ENCODE measurements around the gene PARL. TPM values are rescaled to one million over a fixed set of nuclear protein-coding genes. Genes with fewer than 3 reads are reported as not detected.

PARL gene
- total and polyA plus RNA-seq, 10 of the 15 experiments (the other 5 are each of a cell fraction or from before 2014, with no cell fraction given), result 49.7 to 113 (median 77.2) TPM

DNA sequence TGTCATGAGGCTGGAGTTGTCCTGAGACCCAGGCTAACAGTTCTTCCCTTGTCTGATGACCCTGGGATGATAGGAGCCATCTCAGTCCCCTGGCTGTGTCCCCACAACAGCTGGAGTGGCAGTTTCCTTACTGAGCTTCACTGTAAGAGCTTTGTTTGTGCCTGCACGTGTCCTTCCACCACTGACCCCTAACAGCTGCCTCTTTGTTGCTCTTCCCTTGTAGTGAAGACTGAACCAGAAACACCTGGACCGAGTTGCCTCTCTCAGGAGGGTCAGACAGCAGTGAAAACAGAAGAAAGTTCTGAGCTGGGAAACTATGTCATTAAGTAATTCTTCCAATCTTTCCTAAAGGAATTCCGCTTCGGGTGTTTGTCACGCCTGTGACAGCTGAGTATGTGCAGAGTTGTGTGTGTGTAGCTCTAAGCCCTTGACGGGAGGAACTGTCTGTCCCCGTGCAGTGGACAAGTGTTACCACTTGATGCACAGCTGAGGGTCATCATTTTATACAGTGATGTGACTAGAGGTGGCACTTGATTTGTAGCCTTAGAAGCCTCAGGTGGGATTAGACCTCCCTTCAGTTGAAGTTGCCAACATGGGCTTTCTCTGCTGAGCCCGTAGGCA is 84.3 kb downstream of the PARL start (continued):
- TF ChIP-seq ZBTB40 (IDR thresholded peaks at IDR 0.05; ENCODE audit: borderline replicate concordance), result no peak
- TF ChIP-seq, protein P1, sequence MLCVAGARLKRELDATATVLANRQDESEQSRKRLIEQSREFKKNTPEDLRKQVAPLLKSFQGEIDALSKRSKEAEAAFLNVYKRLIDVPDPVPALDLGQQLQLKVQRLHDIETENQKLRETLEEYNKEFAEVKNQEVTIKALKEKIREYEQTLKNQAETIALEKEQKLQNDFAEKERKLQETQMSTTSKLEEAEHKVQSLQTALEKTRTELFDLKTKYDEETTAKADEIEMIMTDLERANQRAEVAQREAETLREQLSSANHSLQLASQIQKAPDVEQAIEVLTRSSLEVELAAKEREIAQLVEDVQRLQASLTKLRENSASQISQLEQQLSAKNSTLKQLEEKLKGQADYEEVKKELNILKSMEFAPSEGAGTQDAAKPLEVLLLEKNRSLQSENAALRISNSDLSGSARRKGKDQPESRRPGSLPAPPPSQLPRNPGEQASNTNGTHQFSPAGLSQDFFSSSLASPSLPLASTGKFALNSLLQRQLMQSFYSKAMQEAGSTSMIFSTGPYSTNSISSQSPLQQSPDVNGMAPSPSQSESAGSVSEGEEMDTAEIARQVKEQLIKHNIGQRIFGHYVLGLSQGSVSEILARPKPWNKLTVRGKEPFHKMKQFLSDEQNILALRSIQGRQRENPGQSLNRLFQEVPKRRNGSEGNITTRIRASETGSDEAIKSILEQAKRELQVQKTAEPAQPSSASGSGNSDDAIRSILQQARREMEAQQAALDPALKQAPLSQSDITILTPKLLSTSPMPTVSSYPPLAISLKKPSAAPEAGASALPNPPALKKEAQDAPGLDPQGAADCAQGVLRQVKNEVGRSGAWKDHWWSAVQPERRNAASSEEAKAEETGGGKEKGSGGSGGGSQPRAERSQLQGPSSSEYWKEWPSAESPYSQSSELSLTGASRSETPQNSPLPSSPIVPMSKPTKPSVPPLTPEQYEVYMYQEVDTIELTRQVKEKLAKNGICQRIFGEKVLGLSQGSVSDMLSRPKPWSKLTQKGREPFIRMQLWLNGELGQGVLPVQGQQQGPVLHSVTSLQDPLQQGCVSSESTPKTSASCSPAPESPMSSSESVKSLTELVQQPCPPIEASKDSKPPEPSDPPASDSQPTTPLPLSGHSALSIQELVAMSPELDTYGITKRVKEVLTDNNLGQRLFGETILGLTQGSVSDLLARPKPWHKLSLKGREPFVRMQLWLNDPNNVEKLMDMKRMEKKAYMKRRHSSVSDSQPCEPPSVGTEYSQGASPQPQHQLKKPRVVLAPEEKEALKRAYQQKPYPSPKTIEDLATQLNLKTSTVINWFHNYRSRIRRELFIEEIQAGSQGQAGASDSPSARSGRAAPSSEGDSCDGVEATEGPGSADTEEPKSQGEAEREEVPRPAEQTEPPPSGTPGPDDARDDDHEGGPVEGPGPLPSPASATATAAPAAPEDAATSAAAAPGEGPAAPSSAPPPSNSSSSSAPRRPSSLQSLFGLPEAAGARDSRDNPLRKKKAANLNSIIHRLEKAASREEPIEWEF (IDR thresholded peaks at IDR 0.05; ENCODE audit: insufficient replicate concordance, low read depth, low read length), result no peak
